Transverse colon (tissue), 4 donors: ENCODE measurements around the gene LIPK. TPM values are rescaled to one million over a fixed set of nuclear protein-coding genes. Genes with fewer than 3 reads are reported as not detected.

Experiments used
- DNase-seq: peaks from one replicate; pipeline ENCODE4 v3.0.0-alpha.2; 2019
- H3K27ac ChIP-seq, 4 donors: fragments of 200-600 bp; sonication (generic); 2 replicates each; pipeline ENCODE4 v1.5.1; 2016 to 2018; ENCODE audit warnings: inconsistent platforms in 4 of 4
- H3K27me3 ChIP-seq: fragments of 200-600 bp; sonication (generic); 2 replicates; pipeline ENCODE4 v1.5.1; 2017; ENCODE audit warnings: inconsistent platforms
- H3K36me3 ChIP-seq, 4 donors: fragments of 200-600 bp; sonication (generic); 2 replicates each; pipeline ENCODE4 v1.5.1; 2017 to 2019; ENCODE audit warnings: inconsistent platforms in 4 of 4
- H3K4me1 ChIP-seq, 4 donors: fragments of 200-600 bp; sonication (generic); 2 replicates each; pipeline ENCODE4 v1.5.1; 2017 to 2020; ENCODE audit warnings: inconsistent platforms in 4 of 4
- H3K4me3 ChIP-seq, 4 donors: fragments of 200-600 bp; sonication (generic); 1 replicate in 1 of 4; 2 replicates in 3 of 4; pipeline versions ENCODE4 v1.5.1 to v1.6.1; 2017 to 2019; ENCODE audit warnings: inconsistent platforms in 4 of 4
- H3K9me3 ChIP-seq, 2 donors: fragments of 200-600 bp; sonication (generic); 2 replicates each; pipeline ENCODE4 v1.5.1; 2017 to 2019; ENCODE audit warnings: inconsistent platforms in 2 of 2
- EP300 ChIP-seq: sonication (generic); formaldehyde crosslinking; IDR thresholded peaks from one replicate; pipeline ENCODE4 v1.6.1; 2017; ENCODE audit warnings: antibody characterized with exemption, low read depth
- POLR2A ChIP-seq: fragments of 450-650 bp; IDR thresholded peaks from one replicate; pipeline ENCODE4 v1.6.1; 2016; ENCODE audit warnings: antibody characterized with exemption, mild to moderate bottlenecking, moderate library complexity
- POLR2AphosphoS5 ChIP-seq, 3 donors: sonication (generic); formaldehyde crosslinking; IDR thresholded peaks; one replicate each; pipeline ENCODE4 v1.6.1; 2016; ENCODE audit warnings: antibody characterized with exemption in 3 of 3
- WGBS, 2 donors: methylation state at CpG; one replicate each; pipeline ENCODE4 v1.1.5; 2018; ENCODE audit warnings: low coverage in 1 of 2; 5-methylcytosine and 5-hydroxymethylcytosine counted together
- in situ Hi-C, 4 donors: fragments of 200-750 bp; cut with MboI; loops; one replicate each; pipeline versions ENCODE4 v1.15.0 to v1.15.1; 2017; ENCODE audit warnings: low sequenced_read_pairs in 3 of 4, low pct_ligation_motif_present in 1 of 4, low pct_unique_long_range_greater_than_20kb in 1 of 4
- intact Hi-C: fragments of 100-400 bp; cut with DNase I; formaldehyde crosslinking; loops from one replicate; pipeline ENCODE4 v1.15.1; 2023; ENCODE audit warnings: low total_unique reads
- total RNA-seq, 4 donors: library from RNA; depleted of rRNA; stranded (reverse); fragments of >200 nt; gene quantifications; one replicate each; pipeline ENCODE4 v1.1.0, GENCODE V29; 2016
- TF ChIP-seq, protein P1 (sequence below), 5 experiments: fragments of 200-600 bp in 3 of 5; fragments of 450-650 bp in 2 of 5; sonication (generic) in 3 of 5; IDR thresholded peaks; 1 replicate in 2 of 5; 2 replicates in 3 of 5; pipeline ENCODE4 v1.5.1; 2016 to 2017; ENCODE audit warnings: antibody characterized with exemption in 5 of 5, inconsistent platforms in 3 of 5, mild to moderate bottlenecking in 2 of 5, moderate library complexity in 1 of 5

LIPK gene
- total RNA-seq, 4 donors from 2014 or later, result not detected

- Histone ChIP-seq H3K27me3 (no peaks in the 10 kb centered on the region), H3K4me3 (no peak overlapping the region), H3K4me1 (no peaks in the 10 kb centered on the region), H3K36me3 (no peaks in the 10 kb centered on the region), H3K9me3 (no peaks in the 10 kb centered on the region), H3K27ac (no peak overlapping the region)
- in situ Hi-C loops, result no loop called here
- intact Hi-C loops, result no loop called here
- WGBS, 2 donors, result 58 to 65% methylated on average over 3 of the region's 3 CpGs
- no peak for DNase-seq
- TF ChIP-seq POLR2A (no peak), POLR2AphosphoS5 (IDR thresholded peaks at IDR 0.05) (no peak), EP300 (no peak)
- TF ChIP-seq, protein P1, sequence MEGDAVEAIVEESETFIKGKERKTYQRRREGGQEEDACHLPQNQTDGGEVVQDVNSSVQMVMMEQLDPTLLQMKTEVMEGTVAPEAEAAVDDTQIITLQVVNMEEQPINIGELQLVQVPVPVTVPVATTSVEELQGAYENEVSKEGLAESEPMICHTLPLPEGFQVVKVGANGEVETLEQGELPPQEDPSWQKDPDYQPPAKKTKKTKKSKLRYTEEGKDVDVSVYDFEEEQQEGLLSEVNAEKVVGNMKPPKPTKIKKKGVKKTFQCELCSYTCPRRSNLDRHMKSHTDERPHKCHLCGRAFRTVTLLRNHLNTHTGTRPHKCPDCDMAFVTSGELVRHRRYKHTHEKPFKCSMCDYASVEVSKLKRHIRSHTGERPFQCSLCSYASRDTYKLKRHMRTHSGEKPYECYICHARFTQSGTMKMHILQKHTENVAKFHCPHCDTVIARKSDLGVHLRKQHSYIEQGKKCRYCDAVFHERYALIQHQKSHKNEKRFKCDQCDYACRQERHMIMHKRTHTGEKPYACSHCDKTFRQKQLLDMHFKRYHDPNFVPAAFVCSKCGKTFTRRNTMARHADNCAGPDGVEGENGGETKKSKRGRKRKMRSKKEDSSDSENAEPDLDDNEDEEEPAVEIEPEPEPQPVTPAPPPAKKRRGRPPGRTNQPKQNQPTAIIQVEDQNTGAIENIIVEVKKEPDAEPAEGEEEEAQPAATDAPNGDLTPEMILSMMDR (IDR thresholded peaks at IDR 0.05), result no peak
Measured at GRCh38 chr10:88783724-88784123, 77.7 kb downstream of the LIPK start.

GRCh38 chr10:88786032-88786770, 80.2 kb downstream of the LIPK start:
- in situ Hi-C loops, result no loop called here
- no peak overlapping the region for H3K4me3 ChIP-seq
- no peaks in the 10 kb centered on the region for H3K36me3 ChIP-seq
- no peaks in the 10 kb centered on the region for H3K9me3 ChIP-seq
- WGBS, 2 donors, result 92 to 98% methylated on average over 6 to 10 of the region's 10 CpGs
- intact Hi-C loops, result no loop called here
- no peak for TF ChIP-seq EP300
- TF ChIP-seq POLR2A, result no peak
- TF ChIP-seq, protein P1 (IDR thresholded peaks at IDR 0.05), result no peak
- TF ChIP-seq POLR2AphosphoS5 (IDR thresholded peaks at IDR 0.05), result no peak
- no peaks in the 10 kb centered on the region for H3K4me1 ChIP-seq
- no peak overlapping the region for H3K27ac ChIP-seq
- DNase-seq, result no peak
- H3K27me3 ChIP-seq, result no peaks in the 10 kb centered on the region

DNA sequence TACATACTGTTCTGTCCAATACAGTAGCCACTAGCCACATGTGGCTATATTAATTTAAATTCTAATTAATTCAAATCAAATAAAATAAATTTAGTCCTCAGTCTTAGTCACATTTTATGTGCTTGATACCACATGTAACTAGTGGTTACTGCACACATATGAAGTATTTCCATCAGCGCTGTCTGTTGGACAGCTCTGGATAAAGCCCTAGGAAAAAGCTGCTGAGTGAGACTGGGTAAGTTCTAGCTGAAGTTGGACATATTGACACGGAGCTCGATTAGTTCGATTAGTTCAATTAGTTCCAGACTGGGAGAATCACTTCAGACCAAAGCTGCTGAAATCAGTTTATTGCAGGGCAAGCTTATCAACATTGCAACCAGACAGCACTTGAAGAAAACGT, 81.4 kb downstream of the LIPK start:
- H3K27me3 ChIP-seq, result no peaks in the 10 kb centered on the region
- no peak for DNase-seq
- in situ Hi-C loops, result no loop called here
- no peaks in the 10 kb centered on the region for H3K36me3 ChIP-seq
- no peak overlapping the region for H3K4me3 ChIP-seq
- WGBS, 2 donors, result 82 to 93% methylated on average over 5 of the region's 5 CpGs
- TF ChIP-seq, protein P1 (IDR thresholded peaks at IDR 0.05), result no peak
- TF ChIP-seq EP300 (no peak), POLR2AphosphoS5 (IDR thresholded peaks at IDR 0.05) (no peak), POLR2A (no peak)
- H3K9me3 ChIP-seq, result no peaks in the 10 kb centered on the region
- no peaks in the 10 kb centered on the region for H3K4me1 ChIP-seq
- intact Hi-C loops, result no loop called here
- H3K27ac ChIP-seq, result no peak overlapping the region

DNA sequence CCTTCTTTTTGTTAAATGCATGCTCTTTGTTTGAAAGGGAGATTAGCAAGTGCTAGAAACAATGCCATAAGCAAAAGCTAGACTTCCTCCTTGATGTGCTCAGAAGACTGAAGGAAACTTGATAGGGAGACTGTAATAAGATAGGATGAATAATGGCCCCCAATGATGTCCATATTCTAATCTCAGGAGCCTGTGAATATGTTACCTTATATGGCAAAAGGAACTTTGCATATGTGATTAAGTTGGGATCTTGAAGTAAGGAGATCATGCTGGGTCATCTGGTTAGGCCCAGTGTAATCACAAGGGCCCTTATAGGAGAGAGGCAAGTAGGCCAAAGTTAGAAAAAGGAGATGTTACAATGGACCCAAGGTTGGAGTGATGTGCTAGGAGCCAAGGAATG, 82.9 kb downstream of the LIPK start:
- in situ Hi-C loops, result no loop called here
- no peak overlapping the region for H3K4me3 ChIP-seq

More for the DNA sequence above, 82.9 kb downstream of the LIPK start:
- no peaks in the 10 kb centered on the region for H3K4me1 ChIP-seq
- H3K36me3 ChIP-seq, result no peaks in the 10 kb centered on the region
- no peaks in the 10 kb centered on the region for H3K27me3 ChIP-seq
- TF ChIP-seq EP300 (no peak), POLR2AphosphoS5 (IDR thresholded peaks at IDR 0.05) (no peak), POLR2A (no peak)
- TF ChIP-seq, protein P1 (IDR thresholded peaks at IDR 0.05), result no peak
- no peaks in the 10 kb centered on the region for H3K9me3 ChIP-seq
- DNase-seq, result no peak
- H3K27ac ChIP-seq, result no peak overlapping the region
- intact Hi-C loops, result no loop called here
